GM19328 (cell line): Measurements from ENCODE around the gene OBP2A.
"Not testable (repeated sequence)": the region's sequence is repeated elsewhere in the genome, so short reads cannot be mapped to it uniquely, and the experiment has no call there.

Experiments
- ATAC-seq: cut with Tn5 transposase; IDR thresholded peaks from one replicate; pipeline ENCODE4 v1.9.1; 2021; ENCODE audit warnings: mild to moderate bottlenecking, moderate library complexity; ENCODE audit not compliant: unreplicated experiment

The OBP2A gene

GRCh38 chr9:135509458-135509857 is 36.5 kb upstream of the OBP2A start:
- ATAC-seq = no peak

- no peak for ATAC-seq
Measured at GRCh38 chr9:135512241-135512603, 33.7 kb upstream of the OBP2A start.

GRCh38 chr9:135512904-135513303 is 33.0 kb upstream of the OBP2A start:
- ATAC-seq = no peak

GRCh38 chr9:135513351-135513846 is 32.5 kb upstream of the OBP2A start:
- no peak for ATAC-seq

- not testable (repeated sequence) for ATAC-seq
Measured at GRCh38 chr9:135513906-135514305, 32.0 kb upstream of the OBP2A start.

GRCh38 chr9:135514342-135515082 is 31.4 kb upstream of the OBP2A start:
- ATAC-seq = no peak

GRCh38 chr9:135515083-135515951 is 30.6 kb upstream of the OBP2A start:
- ATAC-seq = no peak

- no peak for ATAC-seq
Measured at GRCh38 chr9:135516132-135516860, 29.6 kb upstream of the OBP2A start.

- no peak for ATAC-seq
Measured at GRCh38 chr9:135517407-135517822, 28.5 kb upstream of the OBP2A start.

- no peak for ATAC-seq
Measured at GRCh38 chr9:135519179-135519971, 26.6 kb upstream of the OBP2A start.

GRCh38 chr9:135520916-135521607 is 24.9 kb upstream of the OBP2A start, which contains the start of gene LCN1:
TSS of gene LCN1 (plus strand) at chr9:135521440. CDS start at chr9:135521498, 58 bp downstream.
- no peak for ATAC-seq

- no peak for ATAC-seq
Measured at GRCh38 chr9:135521608-135522095, 24.3 kb upstream of the OBP2A start.

GRCh38 chr9:135522137-135522877 is 23.6 kb upstream of the OBP2A start:
- ATAC-seq = no peak

- ATAC-seq = no peak
Measured at GRCh38 chr9:135522931-135523330, 23.0 kb upstream of the OBP2A start.

GRCh38 chr9:135523521-135524129 is 22.3 kb upstream of the OBP2A start:
- no peak for ATAC-seq

- ATAC-seq = no peak
Measured at GRCh38 chr9:135524130-135524861, 21.6 kb upstream of the OBP2A start.

- no peak for ATAC-seq
Measured at GRCh38 chr9:135525241-135526088, 20.5 kb upstream of the OBP2A start.
